NCI-H748 (cell line): ENCODE data around the gene GRK5.

ENCODE experiments used
- DNase-seq: peaks from one replicate; lab custom pipeline; 2025; ENCODE audit not compliant: unreplicated experiment; lab: John Stamatoyannopoulos, UW

The GRK5 gene

DNA sequence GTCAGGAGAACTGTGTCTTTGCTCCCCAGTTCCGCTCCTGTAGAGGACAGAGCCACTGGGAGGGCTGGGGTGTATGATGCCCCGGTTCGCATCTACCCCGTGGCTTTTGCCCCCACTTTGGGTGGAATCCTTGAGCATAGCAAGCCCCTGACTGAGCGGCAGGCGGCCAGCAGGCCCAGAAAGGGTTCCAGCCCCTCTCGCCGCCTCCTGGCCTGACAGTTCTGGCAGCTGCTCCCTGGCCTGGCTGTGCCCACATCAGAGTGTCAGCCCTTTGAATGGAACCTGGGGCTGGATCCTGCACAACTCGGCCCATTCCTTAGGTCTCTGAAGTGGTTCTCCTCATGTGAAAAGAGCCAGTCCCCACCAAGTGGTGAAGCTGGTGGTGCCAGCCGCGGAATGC is 106.7 kb downstream of the GRK5 start:
- no peak for DNase-seq

DNA sequence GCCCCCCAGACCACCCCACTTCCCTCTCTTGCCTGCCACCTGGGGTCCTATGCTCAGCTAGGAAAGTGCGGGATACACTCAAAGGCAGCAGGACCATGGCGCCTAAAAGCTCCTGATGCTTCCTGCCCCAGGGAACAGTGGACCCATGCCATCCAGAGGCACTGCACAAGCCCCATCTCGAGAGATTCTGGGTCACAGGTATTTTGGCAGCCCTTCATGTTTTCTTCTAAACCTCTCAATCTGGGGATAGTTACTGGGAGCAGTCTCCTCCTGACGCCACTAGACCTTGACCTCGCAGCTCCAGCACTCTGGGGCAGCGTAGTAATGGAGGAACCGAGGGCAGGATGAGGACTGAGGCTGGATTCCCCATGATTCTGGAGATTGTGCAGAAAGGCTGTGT is 107.1 kb downstream of the GRK5 start:
- DNase-seq: no peak

DNA sequence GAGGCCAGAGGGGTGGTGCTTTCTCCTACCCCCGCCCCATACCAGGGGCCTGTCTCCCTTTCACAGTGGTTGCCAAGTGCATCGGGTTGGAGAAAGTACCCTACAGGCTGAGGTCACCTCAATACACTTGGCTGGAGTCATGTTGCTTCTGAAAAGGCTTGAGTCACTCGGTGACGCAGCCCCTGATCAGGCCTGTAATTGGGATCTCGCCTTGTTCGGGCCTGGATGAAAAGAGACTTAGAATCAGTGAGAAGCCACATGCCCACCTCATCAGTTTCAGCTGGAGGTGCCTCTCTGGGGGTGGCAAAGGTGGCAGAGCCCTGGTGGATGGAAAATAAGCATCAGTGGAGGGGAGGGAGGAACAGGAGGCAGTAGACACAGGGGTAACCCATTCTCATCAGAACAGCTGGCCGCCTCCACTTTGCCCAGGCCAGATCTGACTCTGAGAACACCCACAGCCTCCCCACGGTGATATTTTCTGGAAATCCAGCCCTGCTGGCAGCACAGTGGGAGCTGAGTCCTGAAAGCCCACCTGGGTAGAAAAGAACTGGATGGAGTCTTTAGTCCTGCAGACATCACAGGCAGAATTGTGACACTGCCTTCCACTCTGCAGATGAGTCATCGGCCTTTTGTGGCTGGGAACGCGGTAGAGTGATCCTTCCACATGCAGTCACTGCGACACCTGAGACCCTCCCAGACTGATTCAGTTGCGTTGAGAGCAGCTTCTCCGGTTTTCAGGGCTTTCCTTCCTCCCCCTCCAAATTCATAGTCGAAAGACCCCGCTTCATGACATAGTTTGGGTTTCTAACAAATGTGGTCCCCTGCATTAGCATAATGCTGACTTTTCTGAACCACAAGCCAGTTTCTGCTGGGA is 108.0 kb downstream of the GRK5 start:
- DNase-seq: no peak

DNA sequence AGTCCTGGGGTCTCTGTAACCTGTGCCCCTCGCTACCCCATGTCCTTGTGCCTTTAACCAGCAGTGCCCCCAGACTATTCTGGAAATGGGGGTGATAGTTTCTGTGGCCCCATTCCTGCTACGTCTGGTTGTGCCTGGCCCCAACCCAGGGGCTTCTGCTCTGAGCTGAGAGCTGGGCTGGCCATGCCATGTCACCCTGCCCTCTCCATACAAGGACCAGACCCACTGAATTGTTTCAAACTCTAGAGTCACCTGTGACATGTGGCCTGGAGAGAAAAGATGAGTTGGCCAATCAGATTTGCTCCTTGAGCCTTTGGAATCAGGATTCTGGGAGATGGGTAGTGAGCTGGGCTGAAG is 108.6 kb downstream of the GRK5 start:
- DNase-seq: no peak

DNA sequence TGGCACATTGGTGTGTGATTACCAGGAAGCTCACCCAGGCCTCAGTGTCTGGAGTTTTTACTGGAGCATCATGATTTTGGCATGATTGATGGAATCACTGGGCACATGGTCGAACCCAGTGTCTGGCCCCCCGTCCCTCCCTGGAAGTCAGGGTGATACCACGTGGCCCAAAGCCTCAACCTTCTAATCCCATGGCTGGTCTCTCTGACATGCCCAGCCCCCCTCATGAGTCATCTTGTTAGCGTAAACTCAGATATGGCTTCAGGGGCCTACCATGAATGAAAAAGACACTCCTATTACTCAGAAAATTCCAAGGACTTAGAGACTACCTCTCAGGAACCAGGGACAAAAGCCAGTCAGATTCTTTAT is 109.3 kb downstream of the GRK5 start:
- DNase-seq: no peak

DNA sequence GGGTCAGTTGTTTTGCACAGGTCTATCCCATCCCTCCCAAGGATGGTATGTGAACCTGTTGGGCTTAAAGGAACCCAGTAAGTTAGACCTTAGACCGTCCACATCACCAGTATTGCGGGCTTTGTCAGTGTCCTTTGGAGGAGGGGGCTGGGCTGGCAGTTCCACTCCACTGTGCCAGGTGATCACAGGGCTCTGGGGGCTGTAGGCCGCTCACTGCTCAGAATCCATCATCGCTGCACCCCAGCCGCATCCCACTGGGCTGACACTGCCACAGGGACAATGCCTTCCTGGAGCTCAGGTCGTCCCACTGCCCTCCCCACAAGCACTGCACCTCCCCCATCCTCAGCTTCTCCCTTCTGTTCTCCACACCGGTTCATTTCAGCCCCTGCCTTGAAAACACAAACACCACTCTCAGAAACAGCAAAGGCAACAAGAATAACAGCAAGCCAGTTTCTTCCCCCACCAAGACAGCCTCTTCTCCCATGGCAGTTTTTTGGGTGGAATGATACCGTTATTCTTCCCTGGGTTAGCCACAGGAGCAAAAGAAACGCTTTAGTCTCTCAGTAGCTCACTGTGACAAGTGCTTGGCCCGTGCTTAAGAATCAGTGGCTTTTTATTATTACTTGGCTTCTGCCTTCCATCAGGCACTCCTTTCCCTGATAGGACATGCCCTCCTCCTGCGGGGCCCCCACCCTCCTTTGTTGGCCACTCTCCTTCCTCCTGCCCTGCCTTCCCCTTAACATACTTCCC is 111.2 kb downstream of the GRK5 start:
- DNase-seq: no peak

DNA sequence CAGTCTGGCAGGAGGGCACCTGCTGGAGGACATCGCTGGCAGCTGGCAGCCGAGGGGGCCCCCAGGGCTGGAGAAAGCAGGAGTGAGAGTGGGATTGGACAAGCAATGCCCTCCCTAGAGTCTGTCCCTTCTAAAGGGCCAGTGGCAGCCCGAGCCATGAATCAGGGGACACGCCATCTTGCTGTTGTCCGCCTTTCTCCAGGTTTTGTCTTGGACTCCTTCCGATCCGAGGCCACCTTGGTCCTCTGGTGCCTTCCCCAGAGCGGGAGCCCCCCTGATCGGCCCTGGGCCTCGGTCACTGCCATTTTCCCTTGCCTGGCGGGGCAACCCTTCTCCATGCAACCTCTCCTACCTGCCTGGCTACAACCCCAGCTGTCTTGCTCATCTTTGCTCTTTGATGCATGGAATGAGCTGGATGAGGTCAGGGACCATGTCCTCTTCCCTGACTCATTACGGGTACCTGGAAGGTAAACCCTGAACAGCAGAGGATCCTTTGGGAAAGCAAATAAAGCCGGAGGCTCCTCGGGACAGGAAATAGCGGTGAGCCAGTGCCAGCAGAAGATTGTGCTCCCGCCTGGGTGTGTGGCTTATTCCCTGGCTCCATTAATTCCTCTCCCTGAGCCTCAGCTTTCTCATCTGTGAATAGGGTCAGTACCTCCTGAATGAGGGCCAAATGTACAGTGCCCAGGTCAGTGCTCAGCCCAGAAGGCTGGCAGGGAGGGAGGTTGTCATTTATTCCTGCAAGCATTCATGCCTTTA is 112.0 kb downstream of the GRK5 start:
- DNase-seq: no peak

DNA sequence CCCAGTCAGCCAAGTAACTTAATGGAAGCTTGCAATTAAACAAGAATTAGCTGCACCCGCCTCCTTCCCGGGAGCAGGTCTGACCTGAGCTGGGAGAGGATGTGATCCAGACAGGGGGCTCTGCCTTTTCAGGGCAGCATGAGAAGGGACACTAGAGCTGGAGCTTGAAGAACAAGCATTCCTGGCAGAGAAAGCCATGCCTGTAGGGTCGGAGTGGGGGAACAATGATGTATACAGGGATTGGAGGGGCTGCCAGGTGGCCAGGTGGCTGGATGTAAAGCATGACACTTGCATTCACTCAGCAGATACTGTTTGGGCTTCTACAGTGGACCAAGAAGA is 112.5 kb downstream of the GRK5 start:
- no peak for DNase-seq

DNA sequence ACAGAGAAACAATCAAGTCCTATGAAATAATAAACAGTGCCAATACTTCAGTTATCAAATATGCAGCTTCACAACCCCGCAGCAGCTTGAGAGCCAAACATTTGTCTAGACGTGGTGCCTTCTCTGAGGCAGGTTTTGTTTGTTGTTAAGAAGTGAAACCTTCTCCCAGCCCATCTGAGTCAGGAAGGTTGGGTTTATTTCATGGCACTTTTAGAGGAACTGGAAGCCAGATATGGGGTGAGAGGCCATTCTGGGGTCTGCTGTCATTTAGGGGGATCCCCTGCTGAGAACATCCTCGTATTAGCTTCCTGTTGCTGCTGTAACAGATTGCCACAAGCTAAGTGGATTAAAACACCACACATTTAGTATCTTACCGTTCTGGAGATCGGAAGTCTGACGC is 113.6 kb downstream of the GRK5 start:
- DNase-seq: no peak

DNA sequence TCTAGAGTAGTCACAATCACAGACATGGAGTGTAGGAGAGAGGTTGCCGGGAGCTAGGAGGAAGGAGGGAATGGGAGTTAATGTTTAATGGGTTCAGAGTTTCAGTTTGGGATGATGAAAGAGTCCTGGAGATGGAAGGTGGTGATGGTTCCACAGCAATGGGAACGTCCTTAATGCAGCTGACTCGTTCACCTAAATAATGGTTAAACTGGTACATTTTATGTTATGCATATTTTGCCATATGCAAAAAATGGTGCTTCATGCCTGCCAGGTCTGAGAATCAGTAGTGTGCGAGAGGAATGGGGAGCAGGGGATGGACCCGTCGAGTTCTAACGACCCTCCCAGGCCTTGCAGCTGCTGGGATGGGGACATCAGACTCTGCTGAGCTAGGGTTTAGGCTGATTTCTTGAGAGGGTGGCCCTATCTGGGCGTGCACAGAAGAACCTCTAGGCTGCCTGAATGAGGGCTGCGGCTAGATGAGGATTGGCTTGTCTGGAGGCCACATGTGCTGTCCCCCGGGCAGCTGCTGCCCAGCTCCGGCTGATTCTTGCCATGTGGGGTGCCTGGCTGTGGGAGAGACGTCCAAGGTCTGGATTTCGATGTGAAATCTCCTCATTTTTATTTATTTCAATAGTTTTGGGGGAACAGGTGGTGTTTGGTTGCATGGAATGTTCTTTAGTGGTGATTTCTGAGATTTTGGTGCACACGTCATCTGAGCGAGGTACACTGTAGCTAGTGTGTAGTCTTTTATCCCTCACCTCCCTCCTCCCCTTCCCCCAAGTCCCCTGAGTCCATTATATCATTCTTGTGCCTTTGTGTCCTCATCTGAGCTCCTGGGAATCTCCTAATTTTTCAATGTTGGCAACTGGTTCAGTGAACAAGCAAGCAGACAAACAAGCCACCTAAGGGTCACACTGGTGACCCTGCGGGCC is 116.0 kb downstream of the GRK5 start:
- no peak for DNase-seq

DNA sequence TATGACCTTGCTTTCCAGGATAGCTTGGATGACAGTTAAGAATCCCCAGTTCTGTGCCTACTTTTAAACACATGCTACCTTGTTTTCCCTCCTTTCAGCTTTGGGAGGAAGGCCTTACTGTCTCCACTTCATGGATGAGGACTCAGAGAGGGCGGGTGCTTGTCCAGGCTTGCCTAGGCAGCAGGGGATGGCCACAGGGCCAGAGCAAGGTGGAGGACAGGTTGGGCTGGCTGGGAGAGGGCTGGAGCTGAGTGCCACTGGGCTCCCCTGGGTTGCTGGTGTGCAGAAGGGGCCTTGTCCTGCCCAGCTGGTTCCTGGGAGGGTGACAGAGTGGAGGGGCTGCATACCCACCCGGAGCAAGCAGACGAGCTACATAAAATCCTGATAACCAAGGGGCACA is 117.8 kb downstream of the GRK5 start:
- DNase-seq: no peak

DNA sequence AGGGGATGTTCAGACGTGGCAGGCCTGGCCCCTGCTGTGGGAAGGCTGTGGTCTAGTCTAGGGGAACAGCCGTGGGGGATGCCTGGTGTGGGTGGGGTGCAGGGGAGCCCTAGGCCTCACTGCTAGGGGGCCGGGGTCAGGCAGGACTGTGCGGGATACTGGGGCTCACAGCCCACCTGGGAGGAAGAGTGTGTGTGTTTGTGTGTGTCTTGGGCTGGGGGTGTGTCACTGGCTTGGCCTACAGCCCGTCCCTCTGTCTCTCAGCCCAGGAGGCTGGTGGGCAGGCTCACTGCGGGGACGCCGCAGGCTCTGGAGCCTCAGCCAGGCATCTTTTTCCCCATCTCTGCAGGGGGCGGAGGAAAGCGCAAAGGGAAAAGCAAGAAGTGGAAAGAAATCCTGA is 118.8 kb downstream of the GRK5 start:
- DNase-seq: no peak

DNA sequence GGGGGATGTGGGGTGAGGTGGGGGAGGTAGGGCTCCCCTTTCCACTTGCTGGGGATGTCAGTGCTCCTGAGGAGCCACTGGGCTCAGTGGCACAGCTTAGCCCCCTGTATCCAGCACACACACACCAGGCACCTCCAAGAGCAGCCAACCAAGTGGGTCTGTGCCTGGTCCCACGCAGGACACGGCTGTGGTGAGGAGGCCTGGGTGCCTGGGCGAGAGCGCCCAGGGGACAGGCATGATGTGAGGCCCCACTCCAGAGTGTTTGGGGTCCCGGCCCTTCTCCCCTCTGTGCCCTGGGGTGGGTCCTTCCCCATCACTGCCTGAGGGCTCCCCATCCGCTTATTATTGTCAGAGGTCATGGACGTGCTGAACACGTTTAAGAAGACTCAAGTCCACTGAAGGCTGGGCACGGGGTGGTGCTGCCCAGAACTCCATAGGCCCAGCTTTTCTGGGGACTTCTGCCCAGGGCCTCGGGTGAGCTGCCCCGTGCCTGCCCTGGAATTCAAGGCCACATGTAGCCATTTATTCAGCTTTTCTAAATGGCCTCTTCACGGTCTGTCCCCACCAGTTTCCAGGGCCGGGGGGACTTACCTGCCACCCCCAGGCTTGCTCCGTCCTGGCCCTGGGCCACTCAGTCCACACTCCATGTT is 119.8 kb downstream of the GRK5 start:
- DNase-seq: no peak

DNA sequence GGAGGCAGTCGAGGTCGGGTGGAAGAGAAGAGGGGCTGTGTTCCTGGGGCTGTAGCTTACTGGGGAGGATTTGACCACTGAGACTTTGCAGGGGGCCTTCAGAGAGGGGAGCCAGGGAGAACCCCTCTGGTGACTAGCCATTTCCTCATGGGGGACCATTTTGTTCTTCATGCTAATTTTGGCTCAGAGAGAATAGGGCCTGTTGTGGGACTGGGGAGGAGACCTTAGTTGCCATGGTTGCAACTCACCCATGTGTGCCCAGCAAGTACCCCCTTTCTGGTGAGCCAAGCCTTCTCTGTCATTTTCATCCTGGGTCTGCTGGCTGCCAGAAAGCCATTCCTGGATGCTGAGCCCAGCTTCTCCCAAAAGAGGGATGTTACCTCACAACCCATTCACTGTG is 120.9 kb downstream of the GRK5 start:
- DNase-seq: no peak

DNA sequence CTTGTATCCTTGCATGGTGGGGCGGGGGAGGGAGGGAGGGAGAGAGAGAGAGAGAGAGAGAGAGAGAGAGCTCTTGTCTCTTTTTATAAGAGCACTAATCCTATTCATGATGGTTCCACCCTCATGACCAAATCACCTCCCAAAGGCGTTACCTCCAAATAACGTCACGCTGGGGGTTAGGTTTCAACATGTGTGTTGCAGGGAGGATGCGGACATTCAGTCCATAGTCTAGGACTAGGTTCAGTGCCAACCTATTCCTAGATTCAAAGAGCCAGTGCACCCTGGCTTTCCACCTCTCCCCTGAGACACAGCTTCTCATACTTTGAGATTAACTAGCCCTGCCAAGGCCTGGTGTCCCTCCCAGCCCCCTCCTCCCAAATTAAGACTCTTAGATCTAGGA is 123.0 kb downstream of the GRK5 start:
- no peak for DNase-seq

DNA sequence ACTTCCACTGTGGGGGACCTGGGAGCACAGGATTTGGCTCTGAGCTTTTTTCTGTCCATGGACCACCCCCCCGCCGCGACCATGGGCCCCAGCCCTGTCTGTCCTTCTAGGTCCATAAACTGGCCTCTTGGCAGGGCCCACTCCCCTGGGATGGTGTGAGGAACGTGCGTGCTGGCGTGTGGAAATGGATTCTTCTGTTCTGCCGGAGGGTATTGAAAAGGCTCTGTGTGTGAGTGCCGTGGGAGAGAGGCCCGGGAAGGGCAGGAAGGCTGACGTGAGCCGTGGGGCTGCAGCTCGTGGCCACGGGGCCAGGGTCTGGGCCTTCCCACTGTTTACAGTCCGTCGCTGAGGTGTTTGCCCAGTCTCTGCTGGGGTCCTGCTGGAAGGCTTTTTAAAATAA is 123.7 kb downstream of the GRK5 start:
- no peak for DNase-seq

DNA sequence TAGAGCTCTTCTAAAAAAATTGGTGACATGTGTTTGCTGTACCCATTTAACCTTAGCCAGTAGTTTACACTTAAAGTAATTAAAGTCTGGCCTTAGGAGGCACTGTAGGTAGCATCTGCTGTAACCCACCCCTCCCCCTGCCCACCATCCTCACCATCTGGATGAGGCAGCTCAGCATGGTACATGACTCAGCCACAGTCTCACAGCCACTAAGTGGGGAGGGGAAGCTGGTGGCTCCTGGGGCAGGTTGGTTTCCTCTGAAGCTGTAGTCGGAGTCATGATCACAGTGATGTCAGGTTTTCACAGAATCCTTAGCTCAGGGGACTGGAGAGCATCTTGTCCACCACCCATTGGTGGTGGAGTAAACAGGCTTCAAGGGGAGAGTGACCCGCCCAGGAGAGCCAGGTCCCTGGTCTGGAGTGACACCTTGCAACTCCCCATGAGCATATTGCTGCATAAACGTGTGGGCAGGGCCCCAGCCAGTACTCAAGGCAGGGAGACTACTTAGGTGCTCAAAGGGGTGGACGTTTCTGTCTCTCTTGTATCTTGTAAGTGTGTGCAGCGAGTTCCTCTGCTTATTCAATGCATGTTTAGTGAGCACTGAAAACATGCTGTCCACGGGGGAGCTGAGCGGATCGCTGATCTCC is 125.9 kb downstream of the GRK5 start:
- DNase-seq: no peak

DNA sequence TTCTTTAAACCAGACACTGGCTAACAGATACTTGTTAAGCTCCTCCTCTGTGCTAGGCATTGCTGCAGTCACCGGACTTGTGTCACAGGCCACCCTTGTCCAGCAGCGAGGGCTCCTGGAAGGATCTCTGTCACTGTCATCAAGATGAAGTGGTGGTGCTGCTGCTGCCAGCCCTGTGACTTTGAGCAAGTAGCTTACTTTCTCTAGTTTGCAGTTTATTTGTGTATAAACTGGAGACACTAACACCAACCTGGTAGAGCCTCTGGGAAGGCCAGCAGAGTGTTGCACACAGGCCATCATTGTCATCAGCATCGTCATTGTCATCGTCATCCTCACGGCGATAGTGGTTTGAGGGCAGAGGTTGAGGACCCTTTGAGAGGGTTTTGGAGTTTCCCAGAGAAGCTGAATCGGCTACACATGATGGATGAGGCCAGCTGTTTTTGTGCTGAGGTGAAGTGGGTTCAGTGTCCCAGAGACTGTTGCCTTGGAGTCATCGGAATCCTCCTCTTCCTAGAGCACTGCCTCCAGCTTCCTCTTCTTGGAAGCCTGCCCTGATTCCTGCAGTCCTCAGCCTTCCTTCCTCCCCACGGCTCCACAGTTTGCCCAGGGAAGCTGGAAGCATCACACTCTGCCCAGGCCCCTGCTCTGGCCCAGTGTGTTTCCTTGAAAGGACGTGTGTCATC is 128.4 kb downstream of the GRK5 start:
- DNase-seq: no peak

DNA sequence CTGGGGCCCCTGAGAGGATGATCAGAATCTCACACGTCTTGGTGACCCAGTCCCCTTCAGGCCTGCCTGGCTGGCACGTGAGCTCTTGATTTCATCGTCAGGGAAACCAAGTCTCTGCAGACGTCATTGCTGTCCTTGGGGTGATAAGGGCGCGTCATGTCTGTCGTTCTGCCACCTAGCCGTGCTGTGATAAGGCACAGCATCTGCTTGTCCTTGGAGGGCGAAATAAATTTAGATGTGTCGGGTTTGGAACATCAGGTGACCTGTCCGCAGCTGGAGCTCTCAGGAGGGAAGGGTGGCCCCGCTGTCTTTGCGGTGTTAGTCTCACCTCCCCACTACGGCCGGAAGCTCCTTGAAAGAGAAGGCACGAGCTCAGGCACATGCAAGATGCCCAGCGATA is 129.2 kb downstream of the GRK5 start:
- no peak for DNase-seq
